Panc1 (cell line): ENCODE data around the gene LAMB4.

Source experiments
- CTCF ChIP-seq: fragments of 450-650 bp; IDR thresholded peaks from 2 replicates; pipeline ENCODE4 v1.5.1; 2017; ENCODE audit warnings: mild to moderate bottlenecking
- POLR2AphosphoS5 ChIP-seq: IDR thresholded peaks from 2 replicates; pipeline ENCODE4 v1.6.1; 2012; ENCODE audit warnings: mild to moderate bottlenecking, low read depth, low read length, moderate library complexity

DNA sequence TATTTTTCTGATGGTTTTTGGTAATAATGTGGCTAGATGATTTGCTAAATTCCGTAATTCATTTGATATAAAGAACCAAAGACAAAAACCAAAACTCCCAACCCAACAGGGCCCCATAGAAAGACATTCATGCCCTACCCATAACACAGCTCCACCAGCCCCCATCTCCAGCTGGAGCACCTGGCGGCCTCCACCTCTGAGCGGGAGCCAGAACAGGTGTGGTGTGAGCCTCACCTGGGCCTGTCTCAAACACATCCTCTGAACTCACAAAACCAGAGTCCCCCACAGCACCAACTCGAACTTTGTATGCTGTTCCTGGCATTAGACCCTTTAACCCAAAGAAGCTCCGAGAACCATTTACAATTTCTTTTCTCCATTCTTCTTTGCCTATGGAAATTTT lies 36.5 kb upstream of the LAMB4 start:
- TF ChIP-seq CTCF = no peak
- no peak for TF ChIP-seq POLR2AphosphoS5
